Measurements from ENCODE around the gene NAA11.

NAA11 gene

DNA sequence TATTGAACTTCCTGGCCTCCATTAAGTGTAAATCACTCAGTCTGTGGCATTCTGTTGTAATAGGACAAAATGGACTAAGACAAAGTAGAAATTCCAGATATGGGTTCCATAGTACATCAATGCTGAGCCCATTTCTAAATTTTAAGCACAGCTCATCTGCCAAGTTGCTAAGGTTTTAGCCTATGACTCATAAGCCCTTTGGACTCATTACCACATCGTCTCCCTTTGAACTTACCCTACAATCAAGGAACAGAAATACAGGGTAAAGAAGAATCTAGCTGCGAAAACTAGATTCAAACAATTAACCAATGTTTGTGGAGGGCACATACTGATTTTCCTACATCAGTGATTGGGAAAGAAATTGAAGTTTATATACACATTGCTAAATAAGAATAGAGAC lies 31.8 kb downstream of the NAA11 start:
- no peak overlapping the region for H3K27ac ChIP-seq (ENCODE audit: extremely low read depth, low read depth, low read length)
- H3K9me3 ChIP-seq (ENCODE audit: control insufficient read depth, insufficient read depth, low read depth, low read length) = no peaks in the 10 kb centered on the region

GRCh38 chr4:79292008-79292407 lies 33.9 kb downstream of the NAA11 start:
- no peaks in the 10 kb centered on the region for H3K9me3 ChIP-seq (ENCODE audit: control insufficient read depth, insufficient read depth, low read depth, low read length)
- TF ChIP-seq ZBTB48 (tag by site-specific recombination; IDR thresholded peaks at IDR 0.05) = no peak
- no peak for TF ChIP-seq ZNF677 (tag by site-specific recombination; IDR thresholded peaks at IDR 0.05)
- TF ChIP-seq ZNF768 (tag by site-specific recombination; IDR thresholded peaks at IDR 0.05) = no peak
- no peak for TF ChIP-seq ZNF514 (tag by site-specific recombination; IDR thresholded peaks at IDR 0.05)
- TF ChIP-seq, protein P1, sequence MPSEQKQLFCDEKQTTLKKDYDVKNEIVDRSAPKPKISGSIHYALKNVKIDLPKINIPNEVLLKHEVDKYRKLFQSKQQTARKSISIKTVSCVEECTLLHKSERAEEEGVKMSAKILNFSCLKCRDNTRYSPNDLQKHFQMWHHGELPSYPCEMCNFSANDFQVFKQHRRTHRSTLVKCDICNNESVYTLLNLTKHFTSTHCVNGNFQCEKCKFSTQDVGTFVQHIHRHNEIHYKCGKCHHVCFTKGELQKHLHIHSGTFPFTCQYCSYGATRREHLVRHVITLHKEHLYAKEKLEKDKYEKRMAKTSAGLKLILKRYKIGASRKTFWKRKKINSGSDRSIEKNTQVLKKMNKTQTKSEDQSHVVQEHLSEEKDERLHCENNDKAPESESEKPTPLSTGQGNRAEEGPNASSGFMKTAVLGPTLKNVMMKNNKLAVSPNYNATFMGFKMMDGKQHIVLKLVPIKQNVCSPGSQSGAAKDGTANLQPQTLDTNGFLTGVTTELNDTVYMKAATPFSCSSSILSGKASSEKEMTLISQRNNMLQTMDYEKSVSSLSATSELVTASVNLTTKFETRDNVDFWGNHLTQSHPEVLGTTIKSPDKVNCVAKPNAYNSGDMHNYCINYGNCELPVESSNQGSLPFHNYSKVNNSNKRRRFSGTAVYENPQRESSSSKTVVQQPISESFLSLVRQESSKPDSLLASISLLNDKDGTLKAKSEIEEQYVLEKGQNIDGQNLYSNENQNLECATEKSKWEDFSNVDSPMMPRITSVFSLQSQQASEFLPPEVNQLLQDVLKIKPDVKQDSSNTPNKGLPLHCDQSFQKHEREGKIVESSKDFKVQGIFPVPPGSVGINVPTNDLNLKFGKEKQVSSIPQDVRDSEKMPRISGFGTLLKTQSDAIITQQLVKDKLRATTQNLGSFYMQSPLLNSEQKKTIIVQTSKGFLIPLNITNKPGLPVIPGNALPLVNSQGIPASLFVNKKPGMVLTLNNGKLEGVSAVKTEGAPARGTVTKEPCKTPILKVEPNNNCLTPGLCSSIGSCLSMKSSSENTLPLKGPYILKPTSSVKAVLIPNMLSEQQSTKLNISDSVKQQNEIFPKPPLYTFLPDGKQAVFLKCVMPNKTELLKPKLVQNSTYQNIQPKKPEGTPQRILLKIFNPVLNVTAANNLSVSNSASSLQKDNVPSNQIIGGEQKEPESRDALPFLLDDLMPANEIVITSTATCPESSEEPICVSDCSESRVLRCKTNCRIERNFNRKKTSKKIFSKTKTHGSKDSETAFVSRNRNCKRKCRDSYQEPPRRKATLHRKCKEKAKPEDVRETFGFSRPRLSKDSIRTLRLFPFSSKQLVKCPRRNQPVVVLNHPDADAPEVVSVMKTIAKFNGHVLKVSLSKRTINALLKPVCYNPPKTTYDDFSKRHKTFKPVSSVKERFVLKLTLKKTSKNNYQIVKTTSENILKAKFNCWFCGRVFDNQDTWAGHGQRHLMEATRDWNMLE (tag by site-specific recombination; conservative IDR thresholded peaks at IDR 0.05; ENCODE audit: low read depth) = no peak
- no peak for TF ChIP-seq ZFHX2 (tag by site-specific recombination; conservative IDR thresholded peaks at IDR 0.05)
- CTCF ChIA-PET = no interaction called here
- no peaks in the 10 kb centered on the region for H3K36me3 ChIP-seq (ENCODE audit: control insufficient read depth in 2 of 2, insufficient read depth in 1 of 2, low read length in 2 of 2)
- POLR2A ChIA-PET = no interaction called here
- H3K4me1 ChIP-seq (ENCODE audit: control insufficient read depth, insufficient read depth, low read length) = no peaks in the 10 kb centered on the region
- no peak overlapping the region for H3K27ac ChIP-seq (ENCODE audit: extremely low read depth, low read depth, low read length)
- H3K4me3 ChIP-seq (ENCODE audit: low read depth, low read length) = no peak overlapping the region

More for the DNA sequence above, 31.8 kb downstream of the NAA11 start:
- TF ChIP-seq ZNF2 (tag by site-specific recombination; IDR thresholded peaks at IDR 0.05) (no peak), ZNF175 (tag by site-specific recombination; IDR thresholded peaks at IDR 0.05) (no peak), ZNF248 (tag by site-specific recombination; IDR thresholded peaks at IDR 0.05) (no peak), ZNF843 (tag by site-specific recombination; IDR thresholded peaks at IDR 0.05) (no peak), ZNF112 (tag by site-specific recombination; IDR thresholded peaks at IDR 0.05) (no peak)
- TF ChIP-seq, protein P2, sequence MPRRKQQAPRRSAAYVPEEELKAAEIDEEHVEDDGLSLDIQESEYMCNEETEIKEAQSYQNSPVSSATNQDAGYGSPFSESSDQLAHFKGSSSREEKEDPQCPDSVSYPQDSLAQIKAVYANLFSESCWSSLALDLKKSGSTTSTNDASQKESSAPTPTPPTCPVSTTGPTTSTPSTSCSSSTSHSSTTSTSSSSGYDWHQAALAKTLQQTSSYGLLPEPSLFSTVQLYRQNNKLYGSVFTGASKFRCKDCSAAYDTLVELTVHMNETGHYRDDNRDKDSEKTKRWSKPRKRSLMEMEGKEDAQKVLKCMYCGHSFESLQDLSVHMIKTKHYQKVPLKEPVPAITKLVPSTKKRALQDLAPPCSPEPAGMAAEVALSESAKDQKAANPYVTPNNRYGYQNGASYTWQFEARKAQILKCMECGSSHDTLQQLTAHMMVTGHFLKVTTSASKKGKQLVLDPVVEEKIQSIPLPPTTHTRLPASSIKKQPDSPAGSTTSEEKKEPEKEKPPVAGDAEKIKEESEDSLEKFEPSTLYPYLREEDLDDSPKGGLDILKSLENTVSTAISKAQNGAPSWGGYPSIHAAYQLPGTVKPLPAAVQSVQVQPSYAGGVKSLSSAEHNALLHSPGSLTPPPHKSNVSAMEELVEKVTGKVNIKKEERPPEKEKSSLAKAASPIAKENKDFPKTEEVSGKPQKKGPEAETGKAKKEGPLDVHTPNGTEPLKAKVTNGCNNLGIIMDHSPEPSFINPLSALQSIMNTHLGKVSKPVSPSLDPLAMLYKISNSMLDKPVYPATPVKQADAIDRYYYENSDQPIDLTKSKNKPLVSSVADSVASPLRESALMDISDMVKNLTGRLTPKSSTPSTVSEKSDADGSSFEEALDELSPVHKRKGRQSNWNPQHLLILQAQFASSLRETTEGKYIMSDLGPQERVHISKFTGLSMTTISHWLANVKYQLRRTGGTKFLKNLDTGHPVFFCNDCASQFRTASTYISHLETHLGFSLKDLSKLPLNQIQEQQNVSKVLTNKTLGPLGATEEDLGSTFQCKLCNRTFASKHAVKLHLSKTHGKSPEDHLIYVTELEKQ (tag by site-specific recombination; IDR thresholded peaks at IDR 0.05; ENCODE audit: borderline replicate concordance) = no peak
- no peaks in the 10 kb centered on the region for H3K36me3 ChIP-seq (ENCODE audit: control insufficient read depth in 2 of 2, insufficient read depth in 1 of 2, low read length in 2 of 2)
- CTCF ChIA-PET = no interaction called here
- no peak overlapping the region for H3K4me3 ChIP-seq (ENCODE audit: low read depth, low read length)
- POLR2A ChIA-PET = no interaction called here
- no peaks in the 10 kb centered on the region for H3K4me1 ChIP-seq (ENCODE audit: control insufficient read depth, insufficient read depth, low read length)

- H3K36me3 ChIP-seq (ENCODE audit: control insufficient read depth in 2 of 2, insufficient read depth in 1 of 2, low read length in 2 of 2) = no peaks in the 10 kb centered on the region
- CTCF ChIA-PET = no interaction called here
- TF ChIP-seq GLIS2 (tag by site-specific recombination; IDR thresholded peaks at IDR 0.05) (no peak), ZNF292 (tag by site-specific recombination; IDR thresholded peaks at IDR 0.05; ENCODE audit: borderline replicate concordance, low read depth) (no peak), ZNF324 (tag by site-specific recombination; IDR thresholded peaks at IDR 0.05) (no peak), KLF8 (tag by site-specific recombination; IDR thresholded peaks at IDR 0.05) (no peak), RBAK (tag by site-specific recombination; IDR thresholded peaks at IDR 0.05) (no peak), MEIS1 (CRISPR knock-in tag; IDR thresholded peaks at IDR 0.05; ENCODE audit: borderline replicate concordance) (no peak), ZSCAN18 (tag by site-specific recombination; IDR thresholded peaks at IDR 0.05) (no peak), YY1 (tag by site-specific recombination; IDR thresholded peaks at IDR 0.05) (no peak), ZSCAN23 (tag by site-specific recombination; IDR thresholded peaks at IDR 0.05) (no peak), OVOL3 (tag by site-specific recombination; IDR thresholded peaks at IDR 0.05) (no peak), ZNF777 (tag by site-specific recombination; IDR thresholded peaks at IDR 0.05; ENCODE audit: borderline replicate concordance) (no peak), ZNF146 (tag by site-specific recombination; IDR thresholded peaks at IDR 0.05) (no peak), ZNF132 (tag by site-specific recombination; IDR thresholded peaks at IDR 0.05; ENCODE audit: borderline replicate concordance) (no peak), ZNF112 (tag by site-specific recombination; IDR thresholded peaks at IDR 0.05) (no peak)
Measured at GRCh38 chr4:79290376-79290775, 35.5 kb downstream of the NAA11 start.

More at GRCh38 chr4:79290376-79290775, 35.5 kb downstream of the NAA11 start:
- H3K4me1 ChIP-seq (ENCODE audit: control insufficient read depth, insufficient read depth, low read length) = no peaks in the 10 kb centered on the region
- no peaks in the 10 kb centered on the region for H3K9me3 ChIP-seq (ENCODE audit: control insufficient read depth, insufficient read depth, low read depth, low read length)
- no peak overlapping the region for H3K4me3 ChIP-seq (ENCODE audit: low read depth, low read length)
- POLR2A ChIA-PET = no interaction called here
- H3K27ac ChIP-seq (ENCODE audit: extremely low read depth, low read depth, low read length) = no peak overlapping the region
